ENCODE data around the gene TMEM253. TPM values are rescaled to one million over a fixed set of nuclear protein-coding genes. Genes with fewer than 3 reads are reported as not detected.

TMEM253 gene
- total RNA-seq, 4 donors from 2014 or later, result 0.23 TPM; not detected in 3

- Histone ChIP-seq H3K27ac (replicated peaks in 1 of 4) (peak overlapping the region; percentile 28 to 70 (median 38)), H3K4me1 (peaks cover 13 to 71% (median 59%) of the 10 kb centered on the region in 4 donors), H3K36me3 (peaks cover 32 to 57% (median 45%) of the 10 kb centered on the region in 4 donors), H3K9me3 (no peaks in the 10 kb centered on the region), H3K4me3 (no peak overlapping the region), H3K27me3 (no peaks in the 10 kb centered on the region)
- TF ChIP-seq POLR2A (IDR thresholded peaks at IDR 0.05; ENCODE audit: low read depth) (peak; percentile 28), POLR2AphosphoS5 (IDR thresholded peaks at IDR 0.05) (peak; percentile 48 to 84), EP300 (IDR thresholded peaks at IDR 0.05) (no peak), CTCF (IDR thresholded peaks at IDR 0.05) (peak in 2 of 3 experiments; percentile 100)
- no peak for DNase-seq (ENCODE audit: extremely low spot score)
- intact Hi-C loops (cut with DNase I), result loop anchor here (1.0 to 10.0 kb wide), 4 partner anchors 12 to 172 kb away; partner anchors contain the start of genes ARHGEF40 and HNRNPC
- WGBS, result 26% methylated on average over 28 of the region's 59 CpGs
These were observed 8.4 kb upstream of the TMEM253 start for GRCh38 chr14:21092273-21093011.

GRCh38 chr14:21093018-21093417 is 7.8 kb upstream of the TMEM253 start:
- TF ChIP-seq EP300 (IDR thresholded peaks at IDR 0.05), result no peak
- no peak for TF ChIP-seq POLR2A (IDR thresholded peaks at IDR 0.05; ENCODE audit: low read depth)
- TF ChIP-seq CTCF (IDR thresholded peaks at IDR 0.05), result no peak
- TF ChIP-seq POLR2AphosphoS5 (IDR thresholded peaks at IDR 0.05), result no peak
- DNase-seq (ENCODE audit: extremely low spot score), result no peak
- H3K9me3 ChIP-seq, result no peaks in the 10 kb centered on the region
- 74% methylated on average over 23 of the region's 36 CpGs for WGBS
- peaks cover 16 to 70% (median 59%) of the 10 kb centered on the region in 4 donors for H3K4me1 ChIP-seq
- intact Hi-C loops (cut with DNase I), result loop anchor here (2.0 to 10.0 kb wide), 3 partner anchors 22 to 172 kb away; partner anchors contain the start of genes ARHGEF40 and HNRNPC
- peaks cover 32 to 53% (median 42%) of the 10 kb centered on the region in 4 donors for H3K36me3 ChIP-seq
- no peaks in the 10 kb centered on the region for H3K27me3 ChIP-seq
- H3K4me3 ChIP-seq, result no peak overlapping the region
- peak overlapping the region in 2 of 4 donors; percentile 11 to 28 for H3K27ac ChIP-seq (replicated peaks in 1 of 4)

GRCh38 chr14:21093769-21094681 is 6.8 kb upstream of the TMEM253 start:
- Histone ChIP-seq H3K9me3 (no peaks in the 10 kb centered on the region), H3K4me3 (no peak overlapping the region), H3K4me1 (peaks cover 18 to 72% (median 62%) of the 10 kb centered on the region in 4 donors), H3K36me3 (peaks cover 29 to 43% (median 37%) of the 10 kb centered on the region in 4 donors), H3K27me3 (no peaks in the 10 kb centered on the region), H3K27ac (replicated peaks in 1 of 4) (peak overlapping the region in 2 of 4 donors; percentile 97 to 98)
- no peak for DNase-seq (ENCODE audit: extremely low spot score)
- TF ChIP-seq CTCF (IDR thresholded peaks at IDR 0.05) (no peak), POLR2AphosphoS5 (IDR thresholded peaks at IDR 0.05) (no peak), EP300 (IDR thresholded peaks at IDR 0.05) (no peak), POLR2A (IDR thresholded peaks at IDR 0.05; ENCODE audit: low read depth) (no peak)
- intact Hi-C loops (cut with DNase I), result loop anchor here (2.0 to 10.0 kb wide), 3 partner anchors 23 to 171 kb away; partner anchors contain the start of genes ARHGEF40 and HNRNPC
- WGBS, result 53% methylated on average over 7 of the region's 7 CpGs

GRCh38 chr14:21095430-21096205 is 5.2 kb upstream of the TMEM253 start:
- peak overlapping the region; percentile 97 to 98 (median 97) for H3K27ac ChIP-seq (replicated peaks in 1 of 4)
- peaks cover 27 to 79% (median 69%) of the 10 kb centered on the region in 4 donors for H3K4me1 ChIP-seq
- H3K9me3 ChIP-seq, result no peaks in the 10 kb centered on the region
- 44% methylated on average over 6 of the region's 6 CpGs for WGBS
- peaks cover 19 to 28% (median 27%) of the 10 kb centered on the region in 4 donors for H3K36me3 ChIP-seq
- H3K27me3 ChIP-seq, result no peaks in the 10 kb centered on the region
- DNase-seq (ENCODE audit: extremely low spot score), result no peak
- TF ChIP-seq POLR2AphosphoS5 (IDR thresholded peaks at IDR 0.05) (no peak), POLR2A (IDR thresholded peaks at IDR 0.05; ENCODE audit: low read depth) (no peak), EP300 (IDR thresholded peaks at IDR 0.05) (no peak), CTCF (IDR thresholded peaks at IDR 0.05) (no peak)
- no peak overlapping the region for H3K4me3 ChIP-seq
- intact Hi-C loops (cut with DNase I), result loop anchor here (10.0 kb wide), 1 partner anchor 169 kb away; the partner anchor contains the start of gene HNRNPC
